ENCODE data around the gene ZNF292.

DNA sequence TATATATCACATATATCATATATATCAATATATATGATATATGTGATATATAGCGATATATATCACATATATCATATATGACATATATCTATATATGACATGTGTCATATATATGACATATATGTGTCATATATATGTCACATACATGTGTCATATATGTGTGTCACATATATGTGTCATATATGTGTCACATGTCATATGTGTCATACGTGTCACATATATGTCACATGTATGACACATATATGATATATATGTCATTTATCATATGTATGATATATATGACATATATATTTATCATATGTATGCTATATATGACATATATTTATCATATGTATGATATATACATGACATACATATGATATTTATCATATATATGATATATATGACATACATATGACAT is 27.6 kb upstream of the ZNF292 start:
- TF ChIP-seq EZH2 (IDR thresholded peaks at IDR 0.05) = no peak
- no peak for TF ChIP-seq POLR2AphosphoS5 (IDR thresholded peaks at IDR 0.05; ENCODE audit: borderline replicate concordance, low read depth, low read length)
- no peak for TF ChIP-seq FOXP2 (optimal IDR thresholded peaks at IDR 0.05; ENCODE audit: control extremely low read depth, extremely low read length, insufficient read depth)

All from SK-N-MC (cell line).